ENCODE measurements around the gene TMEM87B. TPM values are rescaled to one million over a fixed set of nuclear protein-coding genes. Genes with fewer than 3 reads are reported as not detected.

TMEM87B gene
- polyA plus RNA-seq, 2 donors = 9.1 to 10.1 TPM

DNA sequence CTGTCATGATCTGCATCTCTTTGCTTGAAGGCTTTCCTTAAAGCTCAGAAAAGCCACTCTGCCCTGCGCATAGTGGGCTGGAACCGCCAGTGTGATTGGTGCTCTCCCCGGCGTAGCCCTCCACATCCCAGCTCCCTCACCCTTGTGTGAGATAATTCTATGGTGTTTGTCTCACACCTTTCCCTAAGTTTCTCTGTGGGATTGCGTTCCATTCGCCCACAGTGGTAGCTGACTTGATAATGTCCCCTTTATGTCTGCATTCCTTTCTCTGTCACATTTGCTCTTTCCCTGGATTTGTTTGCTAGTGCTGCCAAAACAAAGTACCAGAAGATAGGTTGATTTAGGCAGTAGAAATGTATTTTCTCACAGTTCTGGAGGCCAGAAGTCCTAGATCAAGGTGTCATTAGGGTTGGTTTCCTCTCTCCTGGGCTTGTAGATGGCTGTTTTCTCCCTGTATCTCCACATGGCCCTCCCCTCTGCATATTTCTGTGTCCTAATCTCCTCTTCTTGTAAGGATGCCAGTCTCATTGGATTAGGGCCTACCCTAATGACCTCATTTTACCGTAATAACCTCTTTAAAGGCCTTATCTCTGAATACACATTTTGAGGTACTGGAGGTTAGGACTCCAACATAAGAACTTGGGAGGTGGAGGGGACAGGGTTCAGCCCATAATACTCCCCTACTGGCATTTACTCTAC lies 7.4 kb upstream of the TMEM87B start:
- Histone ChIP-seq H3K27ac (ENCODE audit: low read depth in 2 of 2, low read length in 1 of 2) (no peak overlapping the region), H3K27me3 (ENCODE audit: control insufficient read depth in 1 of 2, insufficient read depth in 2 of 2, low read length in 2 of 2) (no peaks in the 10 kb centered on the region), H3K4me1 (ENCODE audit: control insufficient read depth in 2 of 2, insufficient read depth in 2 of 2, low read length in 1 of 2) (no peaks in the 10 kb centered on the region), H3K4me3 (ENCODE audit: low read depth in 1 of 2, low read length in 2 of 2) (no peak overlapping the region), H3K9me3 (ENCODE audit: control insufficient read depth in 2 of 2, insufficient read depth in 1 of 2, low read depth in 1 of 2, low read length in 1 of 2) (peaks cover 0 to 2% of the 10 kb centered on the region in 2 donors), H3K36me3 (ENCODE audit: control insufficient read depth in 2 of 2, insufficient read depth in 2 of 2, low read length in 1 of 2) (no peaks in the 10 kb centered on the region)
- 78 to 90% methylated on average over 7 of the region's 7 CpGs for WGBS, 2 donors

DNA sequence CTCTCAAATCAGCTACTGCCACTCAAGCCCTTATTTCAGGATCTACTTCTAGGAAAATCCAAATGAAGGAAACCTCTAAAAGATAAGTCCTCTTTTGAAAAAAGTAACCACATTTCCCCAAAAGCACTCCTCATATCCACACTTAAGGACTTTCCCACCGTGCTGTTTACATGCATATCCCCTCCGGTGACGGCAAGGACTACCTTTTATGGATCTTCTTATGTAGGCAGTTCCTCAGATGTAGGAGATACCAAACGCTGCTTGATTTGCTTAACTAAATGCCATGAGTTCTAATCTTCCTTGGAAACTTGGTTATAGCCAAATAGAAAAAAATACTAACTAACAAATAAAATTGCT lies 6.9 kb upstream of the TMEM87B start:
- peaks cover 0 to 2% of the 10 kb centered on the region in 2 donors for H3K9me3 ChIP-seq (ENCODE audit: control insufficient read depth in 2 of 2, insufficient read depth in 1 of 2, low read depth in 1 of 2, low read length in 1 of 2)
- H3K4me1 ChIP-seq (ENCODE audit: control insufficient read depth in 2 of 2, insufficient read depth in 2 of 2, low read length in 1 of 2) = no peaks in the 10 kb centered on the region
- WGBS, 2 donors = 59 to 71% methylated on average over 4 of the region's 4 CpGs
- no peaks in the 10 kb centered on the region for H3K36me3 ChIP-seq (ENCODE audit: control insufficient read depth in 2 of 2, insufficient read depth in 2 of 2, low read length in 1 of 2)
- H3K4me3 ChIP-seq (ENCODE audit: low read depth in 1 of 2, low read length in 2 of 2) = no peak overlapping the region
- H3K27me3 ChIP-seq (ENCODE audit: control insufficient read depth in 1 of 2, insufficient read depth in 2 of 2, low read length in 2 of 2) = no peaks in the 10 kb centered on the region
- no peak overlapping the region for H3K27ac ChIP-seq (ENCODE audit: low read depth in 2 of 2, low read length in 1 of 2)

DNA sequence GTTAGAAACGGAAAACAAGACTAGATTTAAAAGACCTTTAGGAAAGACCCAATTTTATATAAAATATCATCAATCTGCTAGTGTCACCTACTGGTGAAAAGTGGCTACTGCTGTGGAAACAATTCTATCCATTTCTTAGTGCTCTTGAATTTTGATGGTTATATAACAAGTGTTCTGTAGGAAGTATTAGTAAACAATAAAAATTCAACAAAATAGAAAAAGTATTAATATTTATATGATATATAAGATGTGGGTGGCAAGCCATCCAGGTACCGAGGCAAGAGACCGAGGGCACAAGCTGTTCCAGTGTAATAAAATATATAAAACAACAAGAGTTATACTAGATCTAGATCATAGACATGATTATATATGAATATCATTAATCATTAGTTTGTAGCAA lies 6.2 kb upstream of the TMEM87B start:
- 17 to 26% methylated on average over 3 of the region's 3 CpGs for WGBS, 2 donors
- no peaks in the 10 kb centered on the region for H3K36me3 ChIP-seq (ENCODE audit: control insufficient read depth in 2 of 2, insufficient read depth in 2 of 2, low read length in 1 of 2)
- no peak overlapping the region for H3K4me3 ChIP-seq (ENCODE audit: low read depth in 1 of 2, low read length in 2 of 2)
- H3K27me3 ChIP-seq (ENCODE audit: control insufficient read depth in 1 of 2, insufficient read depth in 2 of 2, low read length in 2 of 2) = no peaks in the 10 kb centered on the region
- peaks cover 0 to 2% of the 10 kb centered on the region in 2 donors for H3K9me3 ChIP-seq (ENCODE audit: control insufficient read depth in 2 of 2, insufficient read depth in 1 of 2, low read depth in 1 of 2, low read length in 1 of 2)
- H3K27ac ChIP-seq (ENCODE audit: low read depth in 2 of 2, low read length in 1 of 2) = no peak overlapping the region
- no peaks in the 10 kb centered on the region for H3K4me1 ChIP-seq (ENCODE audit: control insufficient read depth in 2 of 2, insufficient read depth in 2 of 2, low read length in 1 of 2)

DNA sequence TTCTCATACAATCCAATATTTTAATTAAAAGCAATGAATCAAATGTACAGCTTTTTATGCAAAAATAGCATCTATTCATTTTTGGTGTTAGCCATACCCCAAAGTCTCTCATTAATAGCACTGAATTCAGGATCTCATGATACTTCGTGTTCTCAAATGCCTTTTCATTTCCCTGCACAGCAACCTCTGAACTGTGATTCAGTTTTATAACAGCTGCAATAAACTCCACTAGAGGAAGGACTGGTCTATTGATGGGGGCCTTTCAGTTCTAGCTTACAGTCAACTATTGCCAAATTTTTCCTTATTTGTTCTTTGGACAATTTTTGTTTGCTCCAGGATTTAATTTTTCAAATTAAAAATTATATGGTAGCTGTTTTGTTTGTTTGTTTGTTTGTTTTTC lies 4.8 kb upstream of the TMEM87B start:
- no peaks in the 10 kb centered on the region for H3K36me3 ChIP-seq (ENCODE audit: control insufficient read depth in 2 of 2, insufficient read depth in 2 of 2, low read length in 1 of 2)
- H3K9me3 ChIP-seq (ENCODE audit: control insufficient read depth in 2 of 2, insufficient read depth in 1 of 2, low read depth in 1 of 2, low read length in 1 of 2) = no peaks in the 10 kb centered on the region
- no peak overlapping the region for H3K27ac ChIP-seq (ENCODE audit: low read depth in 2 of 2, low read length in 1 of 2)
- 87 to 93% methylated on average over 1 of the region's 1 CpG for WGBS, 2 donors
- no peak overlapping the region for H3K4me3 ChIP-seq (ENCODE audit: low read depth in 1 of 2, low read length in 2 of 2)
- no peaks in the 10 kb centered on the region for H3K27me3 ChIP-seq (ENCODE audit: control insufficient read depth in 1 of 2, insufficient read depth in 2 of 2, low read length in 2 of 2)
- no peaks in the 10 kb centered on the region for H3K4me1 ChIP-seq (ENCODE audit: control insufficient read depth in 2 of 2, insufficient read depth in 2 of 2, low read length in 1 of 2)

DNA sequence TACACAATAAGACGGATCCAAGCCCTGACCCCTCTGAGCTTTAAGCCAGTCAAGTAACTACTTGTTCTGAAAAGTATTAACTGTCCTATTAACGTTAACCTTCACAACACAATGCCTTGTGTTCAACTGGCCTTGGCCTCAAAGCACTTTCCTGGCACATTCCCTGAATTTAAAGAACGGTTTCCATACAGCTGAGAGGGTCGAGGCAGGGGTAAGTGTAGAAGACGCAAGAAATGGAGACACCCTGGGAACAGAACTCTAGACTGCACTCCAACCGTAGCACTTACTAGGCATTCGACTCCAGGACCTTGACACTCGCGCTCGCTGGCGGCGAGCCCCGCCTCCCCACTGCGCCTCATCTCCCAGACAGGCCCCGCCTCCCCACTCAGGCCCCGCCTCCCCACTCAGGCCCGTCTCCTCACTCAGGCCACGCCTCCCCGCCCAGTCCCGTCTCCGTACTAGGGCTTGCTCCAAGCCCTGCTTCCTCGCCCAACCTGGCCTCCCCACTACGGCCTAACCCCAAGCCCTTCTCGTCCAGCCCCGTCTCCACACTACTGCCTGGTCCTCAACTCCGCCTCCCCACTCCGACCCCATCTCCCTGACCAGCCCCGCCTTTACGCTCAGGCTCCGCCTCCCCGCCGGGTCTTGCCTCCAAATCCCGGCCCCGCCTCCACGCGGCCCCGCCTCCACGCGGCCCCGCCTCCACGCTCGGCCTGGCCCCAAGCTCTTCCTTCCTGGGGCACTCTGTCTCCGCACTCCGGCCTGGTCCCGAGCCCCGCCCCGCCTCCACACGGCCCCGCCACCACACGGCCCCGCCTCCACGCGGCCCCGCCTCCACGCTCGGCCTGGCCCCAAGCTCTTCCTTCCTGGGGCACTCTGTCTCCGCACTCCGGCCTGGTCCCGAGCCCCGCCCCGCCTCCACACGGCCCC lies 887 bp upstream of the TMEM87B start:
- WGBS, 2 donors = 1% methylated on average over 44 to 62 of the region's 62 CpGs
- Histone ChIP-seq H3K9me3 (ENCODE audit: control insufficient read depth in 2 of 2, insufficient read depth in 1 of 2, low read depth in 1 of 2, low read length in 1 of 2) (no peaks in the 10 kb centered on the region), H3K4me1 (ENCODE audit: control insufficient read depth in 2 of 2, insufficient read depth in 2 of 2, low read length in 1 of 2) (no peaks in the 10 kb centered on the region), H3K36me3 (ENCODE audit: control insufficient read depth in 2 of 2, insufficient read depth in 2 of 2, low read length in 1 of 2) (no peaks in the 10 kb centered on the region), H3K4me3 (ENCODE audit: low read depth in 1 of 2, low read length in 2 of 2) (peak overlapping the region; percentile 46 to 72), H3K27me3 (ENCODE audit: control insufficient read depth in 1 of 2, insufficient read depth in 2 of 2, low read length in 2 of 2) (no peaks in the 10 kb centered on the region), H3K27ac (ENCODE audit: low read depth in 2 of 2, low read length in 1 of 2) (peak overlapping the region; percentile 96 to 98)

DNA sequence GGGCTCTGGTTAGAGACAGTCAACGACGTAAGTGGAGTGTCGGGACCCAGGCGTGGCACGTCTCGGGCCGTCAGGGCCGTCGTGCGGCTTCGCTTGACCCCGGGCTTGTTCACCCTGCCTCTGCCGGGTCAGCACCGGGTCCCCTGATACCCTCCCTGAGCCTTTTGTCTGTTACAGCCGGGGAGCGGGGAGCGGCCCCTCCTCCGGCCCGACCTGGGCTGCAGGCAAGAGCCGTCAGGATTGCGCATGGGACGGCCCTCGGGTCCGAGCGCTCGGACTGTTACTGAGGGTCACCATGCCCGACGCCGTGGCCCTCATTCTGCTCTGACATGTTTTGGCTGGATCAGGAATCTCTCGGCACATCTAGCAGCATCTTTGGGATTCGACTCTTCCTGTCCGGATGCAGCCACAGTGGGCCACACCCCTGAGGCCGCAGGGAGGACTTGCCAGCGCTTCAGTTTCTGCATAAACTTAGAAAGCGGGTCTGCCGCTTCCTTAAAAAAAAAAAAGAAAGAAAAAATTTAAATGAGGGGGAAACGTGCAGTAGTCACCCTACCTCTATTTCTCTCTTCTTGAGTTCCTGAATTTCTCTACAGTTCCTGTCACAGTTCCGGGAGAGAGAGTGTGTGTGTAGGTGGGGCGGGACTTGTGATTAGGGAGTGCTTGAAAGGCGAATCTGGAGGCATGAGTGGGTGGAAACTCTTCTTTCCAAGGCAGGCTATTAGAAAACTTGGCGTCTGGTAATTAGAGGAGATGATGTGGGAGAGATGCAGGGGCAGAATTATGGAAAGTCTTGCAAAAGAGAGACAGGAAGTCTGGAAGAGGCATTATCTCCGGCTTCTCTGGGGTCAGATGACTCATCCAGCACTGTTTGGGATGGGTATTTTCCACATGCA lies 909 bp downstream of the TMEM87B start:
- no peaks in the 10 kb centered on the region for H3K9me3 ChIP-seq (ENCODE audit: control insufficient read depth in 2 of 2, insufficient read depth in 1 of 2, low read depth in 1 of 2, low read length in 1 of 2)
- peak overlapping the region; percentile 99 for H3K27ac ChIP-seq (ENCODE audit: low read depth in 2 of 2, low read length in 1 of 2)
- H3K4me3 ChIP-seq (ENCODE audit: low read depth in 1 of 2, low read length in 2 of 2) = peak overlapping the region; percentile 79 to 95
- H3K4me1 ChIP-seq (ENCODE audit: control insufficient read depth in 2 of 2, insufficient read depth in 2 of 2, low read length in 1 of 2) = peaks cover 2% of the 10 kb centered on the region in 2 donors
- H3K27me3 ChIP-seq (ENCODE audit: control insufficient read depth in 1 of 2, insufficient read depth in 2 of 2, low read length in 2 of 2) = no peaks in the 10 kb centered on the region
- H3K36me3 ChIP-seq (ENCODE audit: control insufficient read depth in 2 of 2, insufficient read depth in 2 of 2, low read length in 1 of 2) = no peaks in the 10 kb centered on the region
- 0% methylated on average over 42 of the region's 42 CpGs for WGBS, 2 donors

DNA sequence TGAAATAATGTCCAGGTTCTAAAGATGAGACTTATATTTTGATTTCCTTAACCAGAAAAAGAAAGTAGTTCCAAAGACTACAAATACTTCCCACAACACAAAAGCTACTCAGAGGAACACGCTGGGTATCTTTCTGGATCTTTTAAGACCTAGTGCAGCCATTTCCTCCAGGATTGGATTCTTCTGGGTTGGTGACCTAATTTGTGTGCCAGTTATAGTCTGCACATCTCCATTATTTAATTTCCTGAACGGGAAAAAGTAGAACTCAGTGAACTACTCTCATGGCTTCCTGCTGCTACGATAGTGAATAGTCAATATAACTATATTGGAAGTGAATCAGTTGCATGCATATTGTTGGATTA lies 1.5 kb downstream of the TMEM87B start:
- 15 to 25% methylated on average over 3 of the region's 3 CpGs for WGBS, 2 donors
- Histone ChIP-seq H3K36me3 (ENCODE audit: control insufficient read depth in 2 of 2, insufficient read depth in 2 of 2, low read length in 1 of 2) (peaks cover 0 to 2% of the 10 kb centered on the region in 2 donors), H3K27me3 (ENCODE audit: control insufficient read depth in 1 of 2, insufficient read depth in 2 of 2, low read length in 2 of 2) (no peaks in the 10 kb centered on the region), H3K4me1 (ENCODE audit: control insufficient read depth in 2 of 2, insufficient read depth in 2 of 2, low read length in 1 of 2) (peaks cover 2% of the 10 kb centered on the region in 2 donors), H3K27ac (ENCODE audit: low read depth in 2 of 2, low read length in 1 of 2) (peak overlapping the region; percentile 99), H3K4me3 (ENCODE audit: low read depth in 1 of 2, low read length in 2 of 2) (peak overlapping the region; percentile 79 to 95), H3K9me3 (ENCODE audit: control insufficient read depth in 2 of 2, insufficient read depth in 1 of 2, low read depth in 1 of 2, low read length in 1 of 2) (no peaks in the 10 kb centered on the region)

DNA sequence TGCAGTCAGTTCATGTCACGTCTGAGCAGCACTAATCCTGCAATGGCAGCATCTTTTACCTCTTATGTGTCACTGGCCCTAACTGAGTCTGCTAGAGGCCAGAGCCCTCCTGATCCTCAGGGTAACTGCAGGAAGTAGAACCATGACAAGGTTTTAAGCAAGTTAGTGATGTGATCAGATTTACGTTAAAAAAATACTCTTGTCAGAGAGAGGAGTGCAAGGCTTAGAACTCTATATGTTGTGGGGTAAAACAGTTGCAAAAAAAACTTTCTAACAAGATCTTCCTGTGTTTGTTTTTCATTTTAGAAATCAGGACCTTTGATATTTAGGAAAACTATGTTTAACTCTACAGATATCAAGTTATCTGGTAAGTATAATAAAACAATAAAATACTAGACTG lies 4.6 kb downstream of the TMEM87B start:
- Histone ChIP-seq H3K36me3 (ENCODE audit: control insufficient read depth in 2 of 2, insufficient read depth in 2 of 2, low read length in 1 of 2) (peaks cover 0 to 7% of the 10 kb centered on the region in 2 donors), H3K4me3 (ENCODE audit: low read depth in 1 of 2, low read length in 2 of 2) (no peak overlapping the region), H3K4me1 (ENCODE audit: control insufficient read depth in 2 of 2, insufficient read depth in 2 of 2, low read length in 1 of 2) (peaks cover 2% of the 10 kb centered on the region in 2 donors), H3K27me3 (ENCODE audit: control insufficient read depth in 1 of 2, insufficient read depth in 2 of 2, low read length in 2 of 2) (no peaks in the 10 kb centered on the region), H3K9me3 (ENCODE audit: control insufficient read depth in 2 of 2, insufficient read depth in 1 of 2, low read depth in 1 of 2, low read length in 1 of 2) (no peaks in the 10 kb centered on the region), H3K27ac (ENCODE audit: low read depth in 2 of 2, low read length in 1 of 2) (no peak overlapping the region)
- 70 to 86% methylated on average over 2 of the region's 2 CpGs for WGBS, 2 donors

DNA sequence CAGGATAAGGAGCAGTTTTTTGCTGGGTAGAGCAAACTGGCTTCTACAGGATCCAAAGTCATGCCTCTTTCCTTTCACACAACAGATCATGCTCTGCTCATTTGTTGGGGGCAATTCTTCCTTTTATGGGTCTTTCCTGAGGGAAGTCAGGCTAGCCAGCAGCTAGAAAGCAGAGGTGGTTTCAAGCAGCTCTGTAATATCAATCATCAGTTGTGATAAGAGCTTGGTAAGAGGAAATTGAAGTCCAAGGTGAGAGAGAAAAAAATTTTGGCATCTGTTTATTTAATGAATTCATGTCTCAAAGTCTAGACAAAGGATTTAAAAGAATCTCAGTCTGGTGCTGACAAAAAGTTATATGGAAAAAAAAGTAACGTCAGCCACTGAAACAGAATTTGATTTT lies 6.2 kb downstream of the TMEM87B start:
- WGBS, 2 donors = 83 to 90% methylated on average over 1 of the region's 1 CpG
- no peak overlapping the region for H3K27ac ChIP-seq (ENCODE audit: low read depth in 2 of 2, low read length in 1 of 2)
- no peaks in the 10 kb centered on the region for H3K9me3 ChIP-seq (ENCODE audit: control insufficient read depth in 2 of 2, insufficient read depth in 1 of 2, low read depth in 1 of 2, low read length in 1 of 2)
- H3K27me3 ChIP-seq (ENCODE audit: control insufficient read depth in 1 of 2, insufficient read depth in 2 of 2, low read length in 2 of 2) = no peaks in the 10 kb centered on the region
- no peak overlapping the region for H3K4me3 ChIP-seq (ENCODE audit: low read depth in 1 of 2, low read length in 2 of 2)
- peaks cover 2% of the 10 kb centered on the region in 2 donors for H3K4me1 ChIP-seq (ENCODE audit: control insufficient read depth in 2 of 2, insufficient read depth in 2 of 2, low read length in 1 of 2)
- H3K36me3 ChIP-seq (ENCODE audit: control insufficient read depth in 2 of 2, insufficient read depth in 2 of 2, low read length in 1 of 2) = peaks cover 0 to 7% of the 10 kb centered on the region in 2 donors

Measured in esophagus (tissue), 2 donors.